ENCODE measurements around the gene RPS3. TPM values are rescaled to one million over a fixed set of nuclear protein-coding genes. Genes with fewer than 3 reads are reported as not detected.
"Not testable (repeated sequence)": the region's sequence is repeated elsewhere in the genome, so short reads cannot be mapped to it uniquely, and the experiment has no call there.

Gene RPS3
- 1,000 to 10,000 TPM; 4,009 to 4,247 TPM for total RNA-seq

DNA sequence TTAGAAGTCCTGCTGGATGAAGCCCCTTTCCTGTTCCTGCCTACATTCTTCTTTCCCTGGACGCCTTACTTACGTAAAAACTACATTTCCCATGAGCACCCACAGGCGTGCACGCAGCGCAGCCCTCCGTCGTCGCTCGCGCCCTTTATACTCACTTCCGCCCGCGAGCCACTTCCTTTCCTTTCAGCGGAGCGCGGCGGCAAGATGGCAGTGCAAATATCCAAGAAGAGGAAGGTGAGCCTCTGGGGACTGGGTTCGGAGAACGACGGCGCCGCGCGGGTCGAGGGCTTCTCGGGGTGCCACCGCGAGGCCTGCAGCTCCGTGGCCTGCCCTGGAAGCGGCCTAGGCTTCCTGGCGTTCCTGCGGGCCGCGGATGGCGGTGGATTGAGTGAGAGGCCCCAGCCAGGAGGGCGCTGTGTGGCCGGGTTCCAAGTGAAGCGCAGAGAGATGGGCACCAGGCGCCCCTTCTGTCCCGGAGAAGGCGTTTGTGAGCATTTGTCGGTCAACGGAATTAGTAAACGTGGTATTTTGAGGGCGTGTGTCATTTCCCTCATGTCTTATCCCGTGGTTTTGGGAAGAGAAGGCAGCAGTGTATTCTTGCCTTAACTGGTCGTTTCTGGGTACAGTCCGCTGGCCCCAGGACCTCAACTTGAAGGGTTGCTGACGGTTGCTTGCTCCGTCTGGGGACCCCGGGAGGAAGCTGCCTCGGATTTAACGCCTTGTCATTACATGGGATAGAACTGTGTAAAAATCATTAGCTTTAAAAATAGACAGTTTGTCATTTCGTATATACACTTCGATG, at the start of gene RPS3:
Gene RPS3, plus strand, starts transcription at position 175 of the 802 bp plus-strand sequence. Its CDS starts 30 bp downstream, at position 205.
- CTCF ChIA-PET, result interaction anchor here (0.7 to 1.8 kb wide), 5 partner anchors 11 to 126 kb away, joined by 3 to 8 read pairs (median 4); partner anchors contain the start of gene GDPD5
- POLR2A ChIA-PET, result interaction anchor here (0.6 to 1.8 kb wide), 5 partner anchors 9 to 163 kb away, joined by 3 to 5 read pairs (median 4); partner anchors contain the start of gene SERPINH1

DNA sequence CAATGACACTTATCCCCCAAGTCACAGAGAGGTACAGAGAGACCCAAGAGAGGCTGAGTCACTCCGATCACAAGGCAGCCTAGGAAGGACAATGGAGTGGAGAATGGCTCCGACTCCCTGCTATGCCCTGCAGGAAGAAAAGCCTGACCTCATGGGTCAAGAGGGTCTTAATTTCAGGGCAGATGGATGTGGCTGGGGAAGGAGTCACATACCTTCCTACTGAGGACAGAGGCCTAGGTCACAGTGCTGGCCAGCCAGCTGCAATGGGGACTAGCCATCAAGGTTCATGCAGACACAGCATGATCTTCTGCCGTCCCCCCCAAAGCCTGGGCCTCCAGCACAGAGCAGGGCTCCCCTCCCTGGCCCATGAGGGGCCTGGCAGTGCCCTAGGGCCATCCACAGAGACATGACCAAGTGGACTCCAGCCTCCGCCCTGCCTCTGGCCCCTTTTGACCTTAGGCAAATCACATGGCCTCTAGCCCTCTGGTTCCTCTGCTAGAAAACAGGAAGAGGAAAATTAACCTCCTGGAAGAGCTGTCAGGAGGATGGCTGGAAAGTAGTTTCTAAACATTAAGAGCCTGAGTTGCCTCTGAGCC, 49.7 kb upstream of the RPS3 start:
- ChIA-PET CTCF (interaction anchor here (0.8 to 1.2 kb wide), 2 partner anchors 9 to 10 kb away, joined by 3 to 5 read pairs; no protein-coding TSS in a partner anchor), POLR2A (no interaction called here)

DNA sequence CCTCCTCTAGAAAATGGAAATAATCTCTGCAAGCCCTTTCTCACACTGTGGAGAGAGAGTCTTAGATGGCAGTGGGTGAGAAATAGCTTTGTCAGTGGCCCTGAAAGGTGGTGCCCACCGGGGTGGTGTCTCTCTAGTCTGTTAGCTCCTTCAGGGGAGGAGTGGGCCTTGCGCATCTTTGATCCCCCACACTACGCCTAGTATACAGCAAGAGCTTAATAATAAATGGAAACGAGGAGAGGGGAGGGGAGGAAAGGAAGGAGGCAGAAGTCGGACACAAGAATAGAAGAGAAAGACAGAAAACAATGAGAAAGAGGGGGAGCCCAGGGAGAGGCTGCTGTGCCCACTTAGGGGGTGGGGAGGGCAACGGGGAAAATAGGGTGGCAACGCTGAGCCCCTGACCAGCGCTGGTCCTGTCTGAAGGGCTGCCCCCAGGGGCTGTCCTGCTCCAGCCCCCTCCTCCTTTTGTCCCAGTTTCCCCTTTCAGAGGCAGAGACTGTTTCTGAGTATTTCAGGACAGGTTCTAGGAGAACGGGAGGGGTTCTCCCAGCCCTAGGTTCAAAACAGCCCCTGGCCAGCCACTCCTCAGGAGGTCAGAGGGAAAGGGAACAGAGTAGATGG, 49.1 kb upstream of the RPS3 start:
- POLR2A ChIA-PET, result no interaction called here
- CTCF ChIA-PET, result interaction anchor here (0.8 to 1.3 kb wide), 3 partner anchors 9 to 34 kb away, joined by 3 to 5 read pairs (median 3); no protein-coding TSS in a partner anchor

DNA sequence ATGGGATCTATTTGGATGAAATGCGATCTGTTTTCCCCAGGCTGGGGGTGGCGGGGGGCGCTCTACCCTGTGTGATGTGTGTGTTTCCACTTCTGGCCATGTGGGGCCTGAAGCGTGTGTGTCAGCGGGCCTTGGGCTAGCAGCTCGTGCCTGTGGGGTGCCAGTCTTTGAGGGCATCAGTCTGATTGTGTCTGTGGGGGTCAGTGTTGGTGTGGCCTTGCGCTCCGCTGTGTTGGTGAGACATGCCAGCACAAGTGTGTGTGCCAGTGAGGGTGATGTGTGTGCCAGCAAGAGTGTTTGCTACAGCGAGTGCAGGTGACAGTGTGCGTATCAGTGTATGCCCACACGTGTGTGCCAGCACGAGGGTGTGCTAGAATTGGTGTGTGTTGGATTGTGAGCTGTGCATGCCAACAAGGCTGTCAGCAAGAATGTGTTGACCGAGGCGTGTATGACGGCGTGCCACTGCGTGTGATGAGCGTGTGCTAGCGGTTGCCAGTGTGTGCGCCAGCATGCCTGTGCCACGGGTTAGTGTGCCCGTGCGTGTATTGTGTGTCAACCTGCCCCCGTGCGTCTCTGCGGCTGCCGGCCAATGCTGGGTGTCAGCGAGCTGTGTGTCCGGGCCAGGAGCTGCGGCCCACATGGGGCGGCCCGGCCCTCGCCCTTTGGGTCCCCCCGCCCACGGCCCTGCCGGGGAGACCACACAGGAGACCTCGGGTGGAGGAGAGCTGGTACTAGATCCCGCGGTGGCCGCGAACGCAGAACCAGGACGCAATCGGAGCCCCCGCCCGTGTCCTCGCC, 48.4 kb upstream of the RPS3 start:
- CTCF ChIA-PET, result interaction anchor here (0.9 to 1.3 kb wide), 2 partner anchors 10 to 33 kb away, joined by 3 read pairs; no protein-coding TSS in a partner anchor

DNA sequence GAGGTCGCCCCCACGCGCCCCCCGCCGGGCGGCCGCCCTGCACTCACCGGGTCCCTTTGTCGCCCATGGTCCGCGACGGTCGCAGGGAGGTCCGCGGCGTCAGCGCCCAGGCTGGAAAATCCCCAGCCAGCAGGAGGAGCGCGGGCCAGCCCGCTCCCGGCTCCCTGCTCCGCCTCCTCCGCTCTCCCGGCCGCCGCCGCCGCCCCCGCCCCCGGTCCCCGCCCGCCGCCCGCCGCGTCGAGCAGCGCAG, 47.9 kb upstream of the RPS3 start, which contains the start of gene ARRB1:
Gene ARRB1, minus strand, starts transcription at position 121 of the 250 bp plus-strand sequence. Its CDS starts 54 bp downstream, at position 67.
- ChIA-PET CTCF (interaction anchor here (0.9 to 1.3 kb wide), 2 partner anchors 11 to 33 kb away, joined by 3 read pairs; no protein-coding TSS in a partner anchor), POLR2A (no interaction called here)

More for the DNA sequence above, 48.4 kb upstream of the RPS3 start:
- POLR2A ChIA-PET, result no interaction called here

DNA sequence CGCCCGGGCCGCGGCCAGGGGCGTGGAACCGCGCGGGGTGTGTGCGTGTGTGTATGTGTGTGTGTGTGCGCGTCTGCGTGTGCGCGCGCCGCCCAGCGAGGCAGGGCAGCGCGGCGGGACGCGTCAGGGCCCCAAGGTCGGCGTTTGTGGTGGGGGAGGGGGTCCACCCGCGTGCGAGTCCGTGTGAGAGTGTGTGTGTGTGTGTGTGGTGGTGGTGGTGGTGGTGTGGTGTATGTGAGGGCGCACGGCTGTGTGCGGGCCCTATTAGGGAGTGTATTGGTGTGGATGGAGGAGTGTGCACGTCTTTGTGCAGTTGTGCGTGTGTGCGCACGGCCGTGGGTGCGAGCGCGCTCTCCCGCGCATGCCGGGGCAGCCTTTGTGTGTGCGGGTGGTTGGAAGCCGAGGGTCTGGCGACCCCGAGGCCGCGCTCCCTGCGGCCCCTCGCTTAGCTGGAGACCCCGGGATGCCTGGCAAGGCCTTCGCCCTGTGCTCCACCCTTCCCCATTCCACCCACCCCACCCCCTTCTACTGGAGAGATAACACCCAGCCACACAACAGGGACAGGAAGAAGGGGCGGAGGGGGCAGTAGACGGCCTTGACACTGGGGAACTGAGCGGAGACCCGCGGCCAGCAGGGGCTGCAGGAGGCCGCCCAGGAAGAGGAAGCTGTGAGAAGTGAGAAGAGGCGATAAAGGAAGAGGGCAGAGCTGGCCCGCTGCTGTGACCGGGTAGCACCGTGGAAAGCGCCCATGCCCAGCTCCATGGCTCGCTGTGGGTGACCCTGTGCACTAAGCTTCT, 47.3 kb upstream of the RPS3 start:
- ChIA-PET CTCF (interaction anchor here (0.6 to 2.4 kb wide), 10 partner anchors 11 to 363 kb away, joined by 3 to 7 read pairs (median 3); no protein-coding TSS in a partner anchor), POLR2A (interaction anchor here (0.8 kb wide), 1 partner anchor 12 kb away, joined by 7 read pairs; no protein-coding TSS in a partner anchor)

DNA sequence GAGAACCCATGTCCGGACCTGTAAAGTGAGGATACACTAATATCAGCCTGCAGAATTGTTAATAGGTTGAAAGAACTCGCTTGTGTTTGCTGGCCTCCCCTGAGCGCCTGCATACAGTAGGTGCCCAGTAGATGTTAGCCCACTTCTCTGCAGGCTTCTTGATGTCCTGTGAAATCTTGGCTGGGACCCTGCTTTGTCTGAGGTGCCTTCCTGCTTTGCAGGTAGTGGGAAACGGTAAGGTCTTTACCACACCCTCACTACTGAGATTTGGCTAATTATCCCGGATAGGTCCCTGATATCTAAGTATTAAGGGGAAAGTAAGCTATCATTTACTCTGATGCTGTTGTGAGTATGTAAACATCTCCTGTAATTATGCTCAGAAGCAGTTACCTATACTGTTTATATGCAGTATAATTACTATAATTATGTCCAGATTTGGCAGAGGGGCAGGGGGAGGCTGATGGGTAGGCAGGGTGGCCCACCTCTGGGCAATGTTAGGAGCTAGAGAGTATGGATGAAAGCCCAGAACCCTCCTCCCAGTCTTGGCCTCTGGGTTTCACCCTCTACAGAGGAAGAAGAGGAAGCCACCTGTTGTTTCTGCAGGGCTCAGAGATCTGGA, 46.6 kb upstream of the RPS3 start:
- POLR2A ChIA-PET, result interaction anchor here (0.8 kb wide), 1 partner anchor 12 kb away, joined by 7 read pairs; no protein-coding TSS in a partner anchor

DNA sequence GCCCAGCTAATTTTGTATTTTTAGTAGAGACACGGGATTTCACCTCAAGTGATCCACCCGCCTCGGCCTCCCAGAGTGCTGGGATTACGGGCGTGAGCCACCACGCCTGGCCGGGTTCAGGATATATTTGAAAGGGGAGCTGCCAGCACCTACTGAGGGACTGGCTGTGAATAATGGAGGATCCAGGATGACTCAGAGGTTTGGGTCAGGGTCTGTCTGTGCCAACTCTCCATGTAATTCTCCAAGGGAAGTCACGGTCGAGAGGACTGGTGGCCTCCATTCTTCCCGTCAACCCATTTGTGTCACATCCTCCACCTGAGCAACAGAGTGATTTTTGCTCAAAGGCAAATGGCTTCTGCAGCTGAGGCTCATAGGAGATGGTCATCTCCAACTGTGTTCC, 44.3 kb upstream of the RPS3 start:
- ChIA-PET CTCF (no interaction called here), POLR2A (no interaction called here)

More for the DNA sequence above, 46.6 kb upstream of the RPS3 start:
- CTCF ChIA-PET, result interaction anchor here (0.6 to 2.4 kb wide), 9 partner anchors 10 to 363 kb away, joined by 3 to 7 read pairs (median 3); no protein-coding TSS in a partner anchor

DNA sequence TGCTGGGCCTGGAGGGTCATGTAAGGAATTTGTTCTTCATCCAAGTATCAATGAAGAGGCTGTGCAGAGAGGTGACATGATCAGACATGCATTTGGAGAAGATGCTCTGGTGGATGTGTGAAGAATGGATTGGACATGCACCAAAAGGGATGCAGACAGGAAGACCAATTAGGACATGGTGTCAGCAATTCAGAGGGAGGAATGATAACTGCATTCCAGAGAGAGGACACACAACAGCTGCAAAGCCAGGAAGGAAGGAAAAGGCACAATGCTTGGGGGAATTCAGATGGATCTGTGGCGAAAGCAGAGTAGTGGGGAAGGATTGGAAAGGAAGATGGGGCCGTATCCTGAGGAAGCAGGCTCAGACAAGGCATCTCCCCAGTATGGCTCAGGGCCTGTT, 42.7 kb upstream of the RPS3 start:
- POLR2A ChIA-PET, result no interaction called here

DNA sequence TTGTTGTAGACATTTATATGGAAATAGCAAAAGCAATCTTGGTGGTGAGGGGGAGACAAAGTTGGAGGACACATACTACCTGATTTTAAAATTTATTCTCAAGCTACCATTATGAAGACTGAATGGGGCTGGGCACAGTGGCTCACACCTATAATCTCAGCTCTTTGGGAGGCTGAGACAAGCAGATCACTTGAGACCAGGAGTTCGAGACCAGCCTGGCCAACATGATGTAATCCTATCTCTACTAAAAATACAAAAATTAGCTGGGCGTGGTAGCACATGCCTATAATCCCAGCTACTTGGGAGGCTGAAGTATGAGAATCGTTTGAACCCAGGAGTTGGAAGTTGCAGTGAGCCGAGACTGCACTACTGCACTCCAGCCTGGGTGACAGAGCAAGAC, 37.0 kb upstream of the RPS3 start:
- POLR2A ChIA-PET, result not testable (repeated sequence)
- CTCF ChIA-PET, result interaction anchor here (0.7 to 1.2 kb wide), 4 partner anchors 9 to 36 kb away, joined by 3 to 5 read pairs (median 3); no protein-coding TSS in a partner anchor

More for the DNA sequence above, 42.7 kb upstream of the RPS3 start:
- CTCF ChIA-PET, result no interaction called here

DNA sequence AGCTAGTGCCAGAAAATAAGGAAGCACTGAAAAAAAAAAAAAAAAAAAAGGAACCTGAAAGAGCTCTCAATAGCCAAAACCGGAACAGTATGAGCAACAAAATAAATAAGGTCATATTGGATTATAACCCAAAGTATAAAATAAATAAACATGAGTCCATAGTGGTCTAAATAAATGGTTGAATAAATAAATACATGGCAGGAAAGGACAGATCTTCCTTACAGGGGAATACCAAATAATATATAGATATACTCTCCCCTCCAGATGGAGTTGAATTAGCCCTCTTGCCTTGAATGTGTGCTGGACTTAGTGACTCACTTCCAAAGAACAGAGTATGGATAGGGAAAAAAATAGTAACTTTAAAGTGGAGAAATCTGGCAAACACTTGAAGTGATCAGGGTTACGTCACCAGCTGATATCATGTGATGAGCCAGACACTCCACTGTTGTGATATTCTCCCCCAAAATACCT, 33.6 kb upstream of the RPS3 start:
- CTCF ChIA-PET, result interaction anchor here (0.6 to 0.7 kb wide), 2 partner anchors 76 to 212 kb away, joined by 3 to 4 read pairs; no protein-coding TSS in a partner anchor
- POLR2A ChIA-PET, result no interaction called here

DNA sequence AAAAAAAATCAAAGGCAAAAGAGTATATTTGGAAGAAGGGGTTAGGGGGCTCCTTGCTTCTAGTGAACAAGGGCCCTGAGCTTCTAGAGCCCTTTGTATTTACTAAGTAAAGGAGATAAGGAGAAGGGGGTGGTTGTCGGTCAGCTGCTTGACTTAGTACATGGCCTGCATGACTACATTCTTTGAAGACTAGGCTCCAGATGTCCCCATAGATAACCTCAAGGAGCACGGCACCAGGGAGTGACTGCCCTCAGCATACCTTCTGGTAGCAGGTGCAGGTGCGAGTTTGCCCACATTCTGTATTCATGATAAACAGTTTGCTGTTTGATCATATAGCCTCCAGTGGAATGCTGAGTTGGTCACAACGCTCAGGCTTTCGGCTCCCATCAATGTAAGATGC, 32.5 kb upstream of the RPS3 start:
- CTCF ChIA-PET, result not testable (repeated sequence)

DNA sequence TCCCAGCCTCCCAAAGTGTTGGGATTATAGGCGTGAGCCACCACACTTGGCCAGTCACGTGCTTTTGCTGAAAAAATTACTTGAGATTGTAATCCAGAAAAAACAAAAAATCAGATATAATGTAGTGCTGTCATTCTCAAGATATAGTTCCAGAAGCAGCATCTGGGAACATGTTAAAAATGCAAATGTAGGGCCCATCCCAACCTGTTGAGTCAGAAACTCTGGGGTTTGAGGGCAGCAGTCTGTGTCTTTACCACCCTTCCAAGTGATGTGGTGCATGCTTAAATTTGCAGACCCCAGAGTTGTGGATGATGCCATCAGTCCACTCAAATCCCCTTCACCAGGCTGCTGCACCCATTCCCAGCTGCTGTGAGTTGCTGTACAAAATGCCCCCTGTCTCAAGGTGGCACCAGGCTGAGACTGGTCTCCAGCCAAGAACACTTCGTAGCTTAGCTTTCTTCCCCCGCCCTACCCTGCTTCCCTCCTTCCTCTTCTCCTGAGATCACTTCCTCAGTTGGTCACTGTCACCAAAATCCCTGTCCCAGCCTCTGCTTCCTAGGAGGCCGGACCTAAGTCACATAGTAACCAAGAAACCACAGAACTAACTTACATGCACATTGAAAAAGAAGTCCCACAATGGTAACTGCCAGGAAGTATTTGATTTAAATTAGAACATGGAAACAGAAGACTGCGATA, 29.6 kb upstream of the RPS3 start:
- POLR2A ChIA-PET, result interaction anchor here (0.7 kb wide), 1 partner anchor 447 kb away, joined by 5 read pairs; no protein-coding TSS in a partner anchor
- CTCF ChIA-PET, result interaction anchor here (0.7 to 1.0 kb wide), 3 partner anchors 17 to 18 kb away, joined by 3 to 5 read pairs (median 3); no protein-coding TSS in a partner anchor

More for the DNA sequence above, 32.5 kb upstream of the RPS3 start:
- POLR2A ChIA-PET, result interaction anchor here (0.6 kb wide), 1 partner anchor 9 kb away, joined by 6 read pairs; no protein-coding TSS in a partner anchor

DNA sequence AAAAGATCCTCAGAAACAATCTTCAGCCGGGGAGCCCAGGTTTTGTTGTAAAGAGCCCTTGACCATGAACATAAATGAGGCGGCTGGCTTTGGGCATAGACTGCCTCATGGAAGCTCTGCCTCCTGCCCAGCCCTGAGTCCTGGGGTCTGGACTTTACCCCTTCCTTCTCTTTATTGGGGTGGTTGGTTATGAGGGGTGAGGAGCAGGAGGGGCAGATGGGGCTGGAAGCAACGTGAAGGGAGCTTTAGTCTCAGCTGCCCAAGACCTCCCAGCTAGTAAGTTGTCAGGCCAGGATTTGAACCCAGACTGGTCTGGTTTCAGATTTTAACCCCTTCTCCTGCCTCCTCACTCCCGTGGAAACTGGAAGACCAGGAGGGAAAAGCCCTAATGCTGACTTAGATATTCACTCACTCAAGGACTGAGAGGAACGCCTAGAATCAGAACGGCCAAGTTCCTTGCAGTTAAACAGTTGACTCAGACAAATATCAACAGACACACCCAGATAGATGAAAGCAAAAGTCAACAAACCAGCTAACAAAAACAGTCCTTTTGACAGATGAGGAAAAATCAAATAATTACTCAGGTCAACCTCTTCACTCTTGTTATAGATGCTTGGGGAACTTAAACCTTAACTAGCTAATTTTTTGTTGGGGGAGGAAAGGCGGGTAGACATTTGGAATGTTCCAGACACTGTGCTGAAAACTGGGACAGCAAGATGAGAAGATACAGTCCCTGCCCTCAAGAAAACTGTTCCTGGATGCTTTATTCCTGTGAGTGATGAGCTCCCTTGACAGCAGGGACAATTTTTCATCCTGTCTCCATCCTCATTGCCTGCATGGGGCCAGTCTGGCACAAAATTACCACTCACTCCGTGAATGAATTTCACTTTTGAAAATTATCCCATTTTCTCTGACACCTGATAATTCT, 27.1 kb upstream of the RPS3 start:
- CTCF ChIA-PET, result interaction anchor here (0.6 to 1.9 kb wide), 4 partner anchors 10 to 130 kb away, joined by 3 to 6 read pairs (median 3); no protein-coding TSS in a partner anchor

DNA sequence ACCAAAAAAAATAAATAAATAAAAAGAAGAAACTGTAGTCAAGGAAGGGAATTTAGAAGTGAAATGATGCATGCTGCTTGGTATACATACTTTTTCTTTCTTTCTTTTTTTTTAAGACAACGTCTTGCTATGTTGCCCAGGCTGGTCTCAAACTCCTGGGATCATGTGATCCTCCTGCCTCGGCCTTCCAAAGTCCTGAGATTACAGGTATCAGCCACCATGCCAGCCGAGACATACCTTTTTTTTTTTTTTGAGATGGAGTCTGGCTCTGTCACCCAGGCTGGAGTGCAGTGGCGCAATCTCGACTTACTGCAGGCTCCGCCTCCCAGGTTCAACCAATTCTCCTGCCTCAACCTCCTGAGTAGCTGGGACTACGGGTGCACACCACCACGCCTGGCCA, 26.1 kb upstream of the RPS3 start:
- POLR2A ChIA-PET, result no interaction called here
- CTCF ChIA-PET, result interaction anchor here (1.9 kb wide), 1 partner anchor 15 kb away, joined by 6 read pairs; no protein-coding TSS in a partner anchor

More for the DNA sequence above, 27.1 kb upstream of the RPS3 start:
- POLR2A ChIA-PET, result no interaction called here

DNA sequence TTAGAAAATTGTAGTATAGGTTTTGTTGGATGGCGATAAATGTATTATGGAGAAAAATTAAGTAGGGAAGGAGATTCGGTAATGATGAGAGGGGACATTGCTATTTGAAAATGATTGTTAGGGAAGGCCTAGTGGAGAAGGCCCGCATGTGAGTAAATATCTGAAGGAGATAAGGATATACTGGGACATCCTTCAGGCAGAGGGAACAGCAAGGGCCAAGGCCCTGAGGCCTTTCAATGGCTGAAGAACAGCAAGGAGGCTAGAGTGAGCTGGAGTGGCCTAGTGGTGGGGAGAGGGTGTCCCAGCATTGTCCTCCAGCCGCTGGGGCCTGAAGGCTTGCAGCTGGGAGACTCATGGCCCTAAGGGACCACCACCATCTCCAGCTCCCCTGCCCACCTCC, 24.7 kb upstream of the RPS3 start:
- CTCF ChIA-PET, result no interaction called here
- POLR2A ChIA-PET, result no interaction called here
